Lower leg skin (tissue), 4 donors: ENCODE data around the gene TNS3. TPM values are rescaled to one million over a fixed set of nuclear protein-coding genes. Genes with fewer than 3 reads are reported as not detected.

ENCODE experiments used
- DNase-seq, 2 donors: peaks; one replicate each; pipeline ENCODE4 v3.0.0-alpha.2; 2019; ENCODE audit warnings: low spot score in 2 of 2
- H3K4me3 ChIP-seq: fragments of 200-600 bp; sonication (generic); 2 replicates; pipeline ENCODE4 v1.5.1; 2017; ENCODE audit warnings: mild to moderate bottlenecking, low read depth; ENCODE audit not compliant: poor library complexity, severe bottlenecking
- POLR2A ChIP-seq, 2 donors: fragments of 450-650 bp; IDR thresholded peaks; one replicate each; pipeline ENCODE4 v1.6.1; 2016 to 2017; ENCODE audit warnings: antibody characterized with exemption in 2 of 2, mild to moderate bottlenecking in 1 of 2, moderate library complexity in 1 of 2
- WGBS, 2 donors: methylation state at CpG; one replicate each; pipeline ENCODE4 v1.1.5; 2018; 5-methylcytosine and 5-hydroxymethylcytosine counted together
- intact Hi-C: fragments of 100-400 bp; cut with DNase I; formaldehyde crosslinking; loops from one replicate; pipeline ENCODE4 v1.15.0; 2023; ENCODE audit warnings: low total_unique reads
- total RNA-seq, 4 donors: library from RNA; depleted of rRNA; stranded (reverse); fragments of >200 nt; gene quantifications; one replicate each; pipeline ENCODE4 v1.1.0, GENCODE V29; 2016
- TF ChIP-seq, protein P1 (sequence below), 3 donors: fragments of 450-650 bp; IDR thresholded peaks; one replicate each; pipeline ENCODE4 v1.5.1; 2016; ENCODE audit warnings: antibody characterized with exemption in 3 of 3, mild to moderate bottlenecking in 3 of 3, moderate library complexity in 2 of 3

The TNS3 gene
- total RNA-seq, 4 donors from 2014 or later: 19.5 to 33.9 (median 25.5) TPM

DNA sequence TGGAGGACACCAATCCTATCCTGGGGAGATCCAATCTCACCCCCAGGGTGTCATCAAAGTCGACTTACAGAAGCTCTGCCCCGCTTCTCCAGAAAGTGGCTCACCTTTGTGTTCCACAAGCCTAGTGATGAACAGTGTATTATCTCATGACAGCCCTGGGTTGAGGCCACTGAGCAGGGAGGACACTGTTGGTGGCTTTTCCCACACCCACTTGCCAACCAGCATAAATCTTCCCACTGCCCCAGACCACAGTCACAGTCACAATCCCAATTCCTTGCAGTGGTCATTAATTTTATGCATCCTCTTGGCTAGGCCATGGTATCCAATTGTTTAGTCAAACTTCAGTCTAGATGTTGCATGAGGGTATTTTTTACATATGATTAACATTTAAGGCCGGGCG, 18.4 kb downstream of the TNS3 start:
- H3K4me3 ChIP-seq: no peak overlapping the region
- intact Hi-C loops: no loop called here
- TF ChIP-seq, protein P1, sequence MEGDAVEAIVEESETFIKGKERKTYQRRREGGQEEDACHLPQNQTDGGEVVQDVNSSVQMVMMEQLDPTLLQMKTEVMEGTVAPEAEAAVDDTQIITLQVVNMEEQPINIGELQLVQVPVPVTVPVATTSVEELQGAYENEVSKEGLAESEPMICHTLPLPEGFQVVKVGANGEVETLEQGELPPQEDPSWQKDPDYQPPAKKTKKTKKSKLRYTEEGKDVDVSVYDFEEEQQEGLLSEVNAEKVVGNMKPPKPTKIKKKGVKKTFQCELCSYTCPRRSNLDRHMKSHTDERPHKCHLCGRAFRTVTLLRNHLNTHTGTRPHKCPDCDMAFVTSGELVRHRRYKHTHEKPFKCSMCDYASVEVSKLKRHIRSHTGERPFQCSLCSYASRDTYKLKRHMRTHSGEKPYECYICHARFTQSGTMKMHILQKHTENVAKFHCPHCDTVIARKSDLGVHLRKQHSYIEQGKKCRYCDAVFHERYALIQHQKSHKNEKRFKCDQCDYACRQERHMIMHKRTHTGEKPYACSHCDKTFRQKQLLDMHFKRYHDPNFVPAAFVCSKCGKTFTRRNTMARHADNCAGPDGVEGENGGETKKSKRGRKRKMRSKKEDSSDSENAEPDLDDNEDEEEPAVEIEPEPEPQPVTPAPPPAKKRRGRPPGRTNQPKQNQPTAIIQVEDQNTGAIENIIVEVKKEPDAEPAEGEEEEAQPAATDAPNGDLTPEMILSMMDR (IDR thresholded peaks at IDR 0.05): no peak
- TF ChIP-seq POLR2A (IDR thresholded peaks at IDR 0.05): no peak
- 96 to 98% methylated on average over 4 of the region's 4 CpGs for WGBS, 2 donors
- no peak for DNase-seq

DNA sequence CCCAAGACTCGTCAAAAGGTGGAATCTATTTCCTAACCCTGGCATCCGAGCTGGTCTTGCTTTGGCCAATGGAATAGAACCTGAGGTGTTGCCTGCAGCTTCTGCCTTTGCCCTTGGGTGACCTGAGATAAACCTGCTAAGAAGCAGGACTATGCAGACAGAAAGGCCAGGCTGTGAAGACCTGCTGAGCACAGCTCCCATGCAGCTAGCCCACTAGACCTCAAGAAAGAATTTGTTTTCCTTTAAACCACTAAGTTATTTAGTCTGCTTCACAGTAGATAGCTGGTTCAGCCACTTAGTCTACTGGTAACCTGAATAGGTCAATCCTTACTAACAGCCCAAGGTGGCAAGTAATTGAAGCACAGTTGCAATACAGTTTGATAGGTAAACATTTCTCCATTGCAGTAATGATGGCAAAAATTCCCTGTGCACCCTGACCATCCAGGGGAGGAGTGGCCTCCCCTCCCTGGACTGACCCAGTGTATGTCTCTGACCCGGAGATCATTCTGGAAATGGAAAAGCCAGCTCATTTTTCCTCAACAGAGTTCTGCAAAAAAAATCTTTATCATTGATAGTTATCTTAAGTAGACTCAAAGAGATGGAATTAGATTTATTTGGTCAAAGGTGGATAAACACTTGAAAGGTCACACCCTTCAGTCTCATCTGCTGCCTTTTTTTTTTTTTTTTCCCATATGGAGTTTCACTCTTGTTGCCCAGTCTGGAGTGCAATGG, 20.0 kb downstream of the TNS3 start:
- H3K4me3 ChIP-seq: no peak overlapping the region
- 84 to 88% methylated on average over 3 of the region's 3 CpGs for WGBS, 2 donors
- DNase-seq: no peak
- TF ChIP-seq POLR2A (IDR thresholded peaks at IDR 0.05): no peak
- TF ChIP-seq, protein P1 (IDR thresholded peaks at IDR 0.05): no peak
- intact Hi-C loops: no loop called here

DNA sequence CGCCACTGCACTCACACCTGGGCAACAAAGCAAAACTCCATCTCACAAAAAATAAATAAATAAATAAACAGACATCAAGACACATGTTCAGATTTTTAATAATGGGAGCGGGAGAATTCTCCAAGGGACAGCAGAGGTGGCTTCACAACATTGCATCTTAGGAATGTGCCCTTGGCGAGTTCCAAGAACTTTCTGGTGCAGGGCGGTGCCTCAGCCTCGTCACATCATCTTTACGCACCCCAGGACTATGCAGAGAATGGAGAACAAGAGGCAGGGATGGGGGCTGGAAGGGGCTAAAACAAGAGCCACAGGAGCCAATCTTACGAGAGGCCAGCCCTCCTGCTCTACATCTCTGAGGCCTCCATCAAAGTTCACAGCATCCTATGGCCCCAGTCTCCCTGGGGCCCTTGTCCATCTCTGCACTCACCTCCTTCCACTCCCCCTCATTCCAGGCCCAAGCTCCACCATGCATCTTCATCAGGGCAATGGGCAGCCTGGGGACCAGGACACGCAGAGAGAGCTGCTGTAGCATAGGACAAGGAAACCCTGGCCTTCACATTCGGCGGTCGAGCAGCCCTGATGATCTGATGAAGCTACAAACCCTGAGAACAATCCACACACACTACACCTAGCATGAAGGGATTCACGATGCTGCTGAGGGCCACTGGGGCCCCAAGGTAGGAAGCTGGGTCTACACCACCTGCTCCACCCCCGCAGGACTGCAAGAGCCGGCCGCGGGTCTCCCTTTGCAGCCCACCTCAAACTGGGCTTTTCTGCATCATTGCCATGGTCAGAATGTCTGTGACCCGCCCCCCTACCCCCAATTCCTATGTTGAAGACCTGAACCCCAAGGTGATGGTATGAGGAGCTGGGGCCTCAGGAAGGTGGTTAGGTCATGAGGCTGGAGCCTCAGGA, 22.3 kb downstream of the TNS3 start:
- intact Hi-C loops: no loop called here
- H3K4me3 ChIP-seq: no peak overlapping the region
- TF ChIP-seq, protein P1 (IDR thresholded peaks at IDR 0.05): no peak
- no peak for TF ChIP-seq POLR2A (IDR thresholded peaks at IDR 0.05)
- 95 to 96% methylated on average over 17 of the region's 17 CpGs for WGBS, 2 donors
- DNase-seq: no peak

DNA sequence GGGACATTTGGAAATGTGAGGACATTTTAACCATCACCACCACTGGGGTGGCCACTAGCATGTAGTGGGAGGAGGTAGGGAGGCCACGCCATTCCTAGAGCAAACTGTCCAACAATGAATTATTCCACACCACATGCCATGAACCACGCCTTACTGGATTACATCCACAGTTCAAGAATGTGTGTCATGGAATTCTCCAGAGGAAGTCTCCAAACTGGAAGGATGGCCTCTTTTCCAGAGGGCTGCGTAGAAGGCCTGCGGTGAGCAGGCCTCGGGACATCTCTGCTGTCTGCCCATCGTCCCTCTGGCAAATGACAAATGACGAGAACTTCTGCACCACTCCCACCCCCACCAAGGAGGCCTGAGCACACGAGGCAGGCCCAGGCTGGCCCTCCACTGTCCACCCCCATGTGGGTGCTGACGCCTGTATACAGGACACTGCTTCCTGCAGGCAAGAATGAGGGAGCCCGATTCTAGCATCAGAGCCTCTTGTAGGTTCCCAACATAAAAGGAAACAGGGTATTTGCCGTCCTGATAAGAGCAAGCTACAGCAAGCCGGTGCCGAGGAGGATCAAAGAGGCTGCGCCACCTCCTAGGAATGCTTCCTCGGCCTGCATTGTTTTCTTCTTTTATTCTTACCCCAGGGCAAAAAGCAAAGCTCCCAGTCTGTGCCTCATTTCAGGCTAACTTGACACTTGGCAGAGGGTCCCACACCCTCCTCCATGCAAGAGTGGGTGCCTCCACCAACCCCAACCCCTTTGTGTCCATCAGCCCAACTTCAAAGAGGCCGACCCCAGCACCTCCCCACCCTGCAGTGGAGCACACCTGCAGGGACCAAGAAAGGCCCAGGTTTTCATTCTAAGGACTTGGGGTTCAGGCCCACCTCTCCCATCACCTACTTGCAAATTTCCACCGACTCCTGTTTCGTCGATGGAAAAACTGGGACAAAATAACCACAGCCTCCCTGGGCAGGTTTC, 23.9 kb downstream of the TNS3 start:
- 52 to 55% methylated on average over 19 of the region's 19 CpGs for WGBS, 2 donors
- TF ChIP-seq, protein P1 (IDR thresholded peaks at IDR 0.05): no peak
- TF ChIP-seq POLR2A (IDR thresholded peaks at IDR 0.05): no peak
- intact Hi-C loops: no loop called here
- peak in 1 of 2 donors; percentile 58 for DNase-seq
- H3K4me3 ChIP-seq: no peak overlapping the region

DNA sequence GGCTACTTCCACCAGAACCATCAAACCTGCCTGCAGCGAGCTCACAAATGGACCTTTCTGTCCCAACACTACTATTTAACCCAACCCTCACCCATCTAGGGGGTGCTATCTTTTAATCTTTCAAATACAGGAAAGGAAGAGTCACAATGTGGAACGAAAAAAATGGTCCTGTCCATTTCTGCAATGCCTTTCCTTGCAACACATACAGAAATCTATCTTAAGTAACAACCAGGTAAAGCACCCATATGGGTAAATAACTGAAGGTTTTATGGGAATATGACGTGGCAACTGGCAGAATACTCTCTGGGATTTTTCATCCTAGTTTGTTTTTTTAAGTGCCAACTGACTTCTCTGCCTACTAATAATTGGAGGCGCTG, 24.6 kb downstream of the TNS3 start:
- intact Hi-C loops: no loop called here
- H3K4me3 ChIP-seq: no peak overlapping the region
- DNase-seq: no peak
- WGBS, 2 donors: 58 to 60% methylated on average over 4 of the region's 4 CpGs
- TF ChIP-seq, protein P1 (IDR thresholded peaks at IDR 0.05): no peak
- TF ChIP-seq POLR2A (IDR thresholded peaks at IDR 0.05): no peak
